Trophoblast cell (in vitro differentiated cells and primary cell): ENCODE data around the gene LYPD6B.

Experiments used
- DNase-seq, 2 donors: peaks; one replicate each; pipeline ENCODE4 v3.0.0-alpha.2; 2016
- H2AFZ ChIP-seq: 2 replicates; pipeline ENCODE4 v1.6.1; 2013; ENCODE audit warnings: low read length, moderate library complexity, mild to moderate bottlenecking; ENCODE audit not compliant: insufficient read depth, poor library complexity
- H2AK5ac ChIP-seq: 2 replicates; pipeline ENCODE4 v1.6.1; 2013; ENCODE audit warnings: mild to moderate bottlenecking, low read length
- H2BK120ac ChIP-seq: 2 replicates; pipeline ENCODE4 v1.6.1; 2013; ENCODE audit warnings: low read length, mild to moderate bottlenecking, moderate library complexity; ENCODE audit not compliant: insufficient read depth, poor library complexity
- H2BK12ac ChIP-seq: 2 replicates; pipeline ENCODE4 v1.6.1; 2013; ENCODE audit warnings: mild to moderate bottlenecking, low read length, moderate library complexity
- H2BK5ac ChIP-seq: 2 replicates; pipeline ENCODE4 v1.6.1; 2013; ENCODE audit warnings: low read length, low read depth, moderate library complexity, mild to moderate bottlenecking; ENCODE audit not compliant: poor library complexity
- H3K14ac ChIP-seq: 2 replicates; pipeline ENCODE4 v1.6.1; 2013; ENCODE audit warnings: mild to moderate bottlenecking, low read length
- H3K18ac ChIP-seq: 2 replicates; pipeline ENCODE4 v1.6.1; 2013; ENCODE audit warnings: mild to moderate bottlenecking, low read length
- H3K23ac ChIP-seq: 2 replicates; pipeline ENCODE4 v1.6.1; 2013; ENCODE audit warnings: low read length
- H3K27ac ChIP-seq: 2 replicates; pipeline ENCODE4 v1.5.1; 2013; ENCODE audit warnings: low read depth, mild to moderate bottlenecking, inconsistent platforms, low read length, moderate library complexity
- H3K27me3 ChIP-seq: 2 replicates; pipeline ENCODE4 v1.6.1; 2013; ENCODE audit warnings: inconsistent platforms, mild to moderate bottlenecking, low read length, moderate library complexity; ENCODE audit not compliant: insufficient read depth
- H3K36me3 ChIP-seq, 2 experiments: 1 replicate in 1 of 2; 2 replicates in 1 of 2; pipeline ENCODE4 v1.6.1; 2013; ENCODE audit warnings: low read length in 2 of 2, mild to moderate bottlenecking in 2 of 2, moderate library complexity in 1 of 2; ENCODE audit not compliant: insufficient read depth in 2 of 2, control insufficient read depth in 1 of 2
- H3K4ac ChIP-seq: 2 replicates; pipeline ENCODE4 v1.6.1; 2013; ENCODE audit warnings: low read depth, mild to moderate bottlenecking, low read length, moderate library complexity
- H3K4me1 ChIP-seq, 2 experiments: 1 replicate in 1 of 2; 2 replicates in 1 of 2; pipeline ENCODE4 v1.6.1; 2013; ENCODE audit warnings: low read length in 2 of 2, mild to moderate bottlenecking in 2 of 2, moderate library complexity in 1 of 2; ENCODE audit not compliant: insufficient read depth in 2 of 2, control insufficient read depth in 1 of 2
- H3K4me2 ChIP-seq: 2 replicates; pipeline ENCODE4 v1.6.1; 2013; ENCODE audit warnings: inconsistent platforms, mild to moderate bottlenecking, low read length, moderate library complexity
- H3K4me3 ChIP-seq: 2 replicates; pipeline ENCODE4 v1.5.1; 2013; ENCODE audit warnings: mild to moderate bottlenecking, low read depth, low read length, inconsistent platforms
- H3K79me1 ChIP-seq: one replicate; pipeline ENCODE4 v1.6.1; 2013; ENCODE audit warnings: low read length
- H3K79me2 ChIP-seq: 2 replicates; pipeline ENCODE4 v1.6.1; 2013; ENCODE audit warnings: low read length, mild to moderate bottlenecking; ENCODE audit not compliant: control insufficient read depth, insufficient read depth, poor library complexity
- H3K9ac ChIP-seq: 2 replicates; pipeline ENCODE4 v1.6.1; 2013; ENCODE audit warnings: mild to moderate bottlenecking, low read length
- H3K9me3 ChIP-seq: 2 replicates; pipeline ENCODE4 v1.6.1; 2013; ENCODE audit warnings: low read depth, mild to moderate bottlenecking, control low read depth, inconsistent platforms, low read length; ENCODE audit not compliant: insufficient read depth
- H4K12ac ChIP-seq: 2 replicates; pipeline ENCODE4 v1.6.1; 2013; ENCODE audit warnings: low read depth, mild to moderate bottlenecking, low read length, moderate library complexity
- H4K8ac ChIP-seq: 2 replicates; pipeline ENCODE4 v1.6.1; 2013; ENCODE audit warnings: low read depth, mild to moderate bottlenecking, low read length, moderate library complexity
- H4K91ac ChIP-seq: one replicate; pipeline ENCODE4 v1.6.1; 2013; ENCODE audit warnings: low read depth, mild to moderate bottlenecking, low read length, moderate library complexity
- WGBS: extraction: QIAGEN DNeasy Blood & Tissue Kit; methylation state at CpG from one replicate; pipeline ENCODE4 v1.1.7; 2013; ENCODE audit warnings: missing lambda C conversion rate; ENCODE audit not compliant: insufficient read length, insufficient coverage; ENCODE audit errors: extremely low coverage; 5-methylcytosine and 5-hydroxymethylcytosine counted together

The LYPD6B gene

GRCh38 chr2:149152469-149152953, 114.0 kb downstream of the LYPD6B start:
- Histone ChIP-seq H3K9me3 (no peaks in the 10 kb centered on the region), H2BK120ac (no peak overlapping the region), H4K8ac (no peak overlapping the region), H2BK12ac (no peak overlapping the region), H3K18ac (no peak overlapping the region), H3K27ac (no peak overlapping the region), H3K27me3 (no peaks in the 10 kb centered on the region), H2AK5ac (no peak overlapping the region), H3K79me1 (no peaks in the 10 kb centered on the region), H3K23ac (no peak overlapping the region), H3K4me2 (no peak overlapping the region), H3K14ac (no peak overlapping the region), H2AFZ (no peak overlapping the region), H2BK5ac (no peak overlapping the region), H3K4me3 (no peak overlapping the region), H3K79me2 (peaks cover 2% of the 10 kb centered on the region), H4K91ac (no peak overlapping the region), H3K4me1 (peaks cover 3 to 4% of the 10 kb centered on the region in 2 experiments), H4K12ac (no peak overlapping the region), H3K4ac (no peak overlapping the region), H3K9ac (no peak overlapping the region), H3K36me3 (no peaks in the 10 kb centered on the region)
- no peak for DNase-seq
- WGBS, result no CpG with 5 or more reads among the region's 2 CpGs

- Histone ChIP-seq H3K27ac (no peak overlapping the region), H3K36me3 (no peaks in the 10 kb centered on the region), H3K4ac (no peak overlapping the region), H2AFZ (no peak overlapping the region), H2BK5ac (no peak overlapping the region), H3K79me1 (peaks cover 3% of the 10 kb centered on the region), H4K8ac (no peak overlapping the region), H2BK12ac (no peak overlapping the region), H3K4me2 (no peak overlapping the region), H3K4me3 (no peak overlapping the region), H3K9me3 (no peaks in the 10 kb centered on the region), H4K91ac (no peak overlapping the region), H3K23ac (no peak overlapping the region), H3K79me2 (peaks cover 2% of the 10 kb centered on the region), H2BK120ac (no peak overlapping the region), H3K18ac (no peak overlapping the region), H3K14ac (no peak overlapping the region), H3K4me1 (peaks cover 0 to 8% of the 10 kb centered on the region in 2 experiments), H4K12ac (no peak overlapping the region), H2AK5ac (no peak overlapping the region), H3K27me3 (no peaks in the 10 kb centered on the region), H3K9ac (no peak overlapping the region)
- WGBS, result no CpG with 5 or more reads among the region's 4 CpGs
- peak; percentile 99 to 100 for DNase-seq
Measured at GRCh38 chr2:149155196-149155969, 116.9 kb downstream of the LYPD6B start.

- peaks cover 2% of the 10 kb centered on the region for H3K79me2 ChIP-seq
- H3K23ac ChIP-seq, result no peak overlapping the region
- H3K9ac ChIP-seq, result no peak overlapping the region
- no peak overlapping the region for H3K4ac ChIP-seq
- no peak overlapping the region for H2AK5ac ChIP-seq
- no peak overlapping the region for H3K14ac ChIP-seq
- H2BK5ac ChIP-seq, result no peak overlapping the region
- no peak for DNase-seq
- peaks cover 3 to 12% of the 10 kb centered on the region in 2 experiments for H3K4me1 ChIP-seq
- H3K18ac ChIP-seq, result no peak overlapping the region
- WGBS, result no CpG with 5 or more reads among the region's 2 CpGs
- H3K4me2 ChIP-seq, result no peak overlapping the region
- no peak overlapping the region for H4K8ac ChIP-seq
- no peak overlapping the region for H3K4me3 ChIP-seq
- peaks cover 7% of the 10 kb centered on the region for H3K79me1 ChIP-seq
- H2BK12ac ChIP-seq, result peak overlapping the region; percentile 36
- no peaks in the 10 kb centered on the region for H3K36me3 ChIP-seq
- no peaks in the 10 kb centered on the region for H3K27me3 ChIP-seq
- H4K12ac ChIP-seq, result no peak overlapping the region
- H2AFZ ChIP-seq, result no peak overlapping the region
- no peak overlapping the region for H2BK120ac ChIP-seq
- H3K27ac ChIP-seq, result no peak overlapping the region
- H3K9me3 ChIP-seq, result no peaks in the 10 kb centered on the region
- H4K91ac ChIP-seq, result no peak overlapping the region
Measured at GRCh38 chr2:149155988-149156387, 117.5 kb downstream of the LYPD6B start.

- H3K23ac ChIP-seq, result no peak overlapping the region
- H3K79me2 ChIP-seq, result no peaks in the 10 kb centered on the region
- H2AK5ac ChIP-seq, result no peak overlapping the region
- DNase-seq, result no peak
- H4K91ac ChIP-seq, result no peak overlapping the region
- H3K36me3 ChIP-seq, result no peaks in the 10 kb centered on the region
- WGBS, result no CpG with 5 or more reads among the region's 8 CpGs
- H2BK120ac ChIP-seq, result no peak overlapping the region
- no peak overlapping the region for H3K4ac ChIP-seq
- no peaks in the 10 kb centered on the region for H3K27me3 ChIP-seq
- H2AFZ ChIP-seq, result no peak overlapping the region
- no peak overlapping the region for H4K8ac ChIP-seq
- peaks cover 12% of the 10 kb centered on the region for H3K79me1 ChIP-seq
- H2BK5ac ChIP-seq, result no peak overlapping the region
- no peak overlapping the region for H3K4me2 ChIP-seq
- H3K4me3 ChIP-seq, result no peak overlapping the region
- no peak overlapping the region for H2BK12ac ChIP-seq
- H3K9me3 ChIP-seq, result no peaks in the 10 kb centered on the region
- H3K9ac ChIP-seq, result no peak overlapping the region
- no peak overlapping the region for H3K18ac ChIP-seq
- H4K12ac ChIP-seq, result no peak overlapping the region
- H3K14ac ChIP-seq, result no peak overlapping the region
- H3K27ac ChIP-seq, result no peak overlapping the region
- H3K4me1 ChIP-seq, result peaks cover 8 to 18% of the 10 kb centered on the region in 2 experiments
Measured at GRCh38 chr2:149156971-149157740, 118.7 kb downstream of the LYPD6B start.
